HL-60 (cell line): ENCODE measurements around the gene CHRNB2.

Experiments used
- DNase-seq, 2 experiments: peaks; one replicate each; pipeline ENCODE4 v3.0.0-alpha.2; 2010 to 2020; ENCODE audit warnings: low read depth in 1 of 2, low spot score in 1 of 2
- H3K27ac ChIP-seq: fragments of 250-450 bp; sonication (Bioruptor Pico); replicated peaks from 2 replicates; pipeline ENCODE4 v1.5.1; 2020; ENCODE audit warnings: mild to moderate bottlenecking, moderate library complexity
- H3K27me3 ChIP-seq: fragments of 250-450 bp; sonication (Bioruptor Pico); 2 replicates; pipeline ENCODE4 v1.5.1; 2021; ENCODE audit warnings: mild to moderate bottlenecking, moderate library complexity; ENCODE audit not compliant: insufficient read depth, poor library complexity, severe bottlenecking
- H3K4me3 ChIP-seq: replicated peaks from 2 replicates; pipeline ENCODE4 v1.5.1; 2011; ENCODE audit warnings: mild to moderate bottlenecking, control low read depth, low read length; ENCODE audit not compliant: insufficient read depth
- GABPA ChIP-seq: IDR thresholded peaks from 2 replicates; pipeline ENCODE4 v1.6.1; 2012; ENCODE audit warnings: low read depth
- POLR2AphosphoS5 ChIP-seq: IDR thresholded peaks from 2 replicates; pipeline ENCODE4 v1.6.1; 2012; ENCODE audit warnings: low read depth
- SPI1 ChIP-seq: IDR thresholded peaks from 2 replicates; pipeline ENCODE4 v1.6.1; 2012; ENCODE audit warnings: low read depth, mild to moderate bottlenecking, borderline replicate concordance
- long read RNA-seq: library from polyadenylated mRNA; unstranded; transcript quantifications from one replicate; pipeline ENCODE4 v2.0.0, GENCODE V29; 2020
- TF ChIP-seq, protein P1 (sequence below): IDR thresholded peaks from 2 replicates; pipeline ENCODE4 v1.6.1; 2012; ENCODE audit warnings: low read depth; ENCODE audit not compliant: insufficient replicate concordance
- TF ChIP-seq, protein P2 (sequence below): IDR thresholded peaks from one replicate; pipeline ENCODE4 v1.5.1; 2011; ENCODE audit warnings: low read length, control low read depth, inconsistent platforms; ENCODE audit not compliant: insufficient read depth

The CHRNB2 gene, protein sequence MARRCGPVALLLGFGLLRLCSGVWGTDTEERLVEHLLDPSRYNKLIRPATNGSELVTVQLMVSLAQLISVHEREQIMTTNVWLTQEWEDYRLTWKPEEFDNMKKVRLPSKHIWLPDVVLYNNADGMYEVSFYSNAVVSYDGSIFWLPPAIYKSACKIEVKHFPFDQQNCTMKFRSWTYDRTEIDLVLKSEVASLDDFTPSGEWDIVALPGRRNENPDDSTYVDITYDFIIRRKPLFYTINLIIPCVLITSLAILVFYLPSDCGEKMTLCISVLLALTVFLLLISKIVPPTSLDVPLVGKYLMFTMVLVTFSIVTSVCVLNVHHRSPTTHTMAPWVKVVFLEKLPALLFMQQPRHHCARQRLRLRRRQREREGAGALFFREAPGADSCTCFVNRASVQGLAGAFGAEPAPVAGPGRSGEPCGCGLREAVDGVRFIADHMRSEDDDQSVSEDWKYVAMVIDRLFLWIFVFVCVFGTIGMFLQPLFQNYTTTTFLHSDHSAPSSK
- long read RNA-seq, result 0 reads

DNA sequence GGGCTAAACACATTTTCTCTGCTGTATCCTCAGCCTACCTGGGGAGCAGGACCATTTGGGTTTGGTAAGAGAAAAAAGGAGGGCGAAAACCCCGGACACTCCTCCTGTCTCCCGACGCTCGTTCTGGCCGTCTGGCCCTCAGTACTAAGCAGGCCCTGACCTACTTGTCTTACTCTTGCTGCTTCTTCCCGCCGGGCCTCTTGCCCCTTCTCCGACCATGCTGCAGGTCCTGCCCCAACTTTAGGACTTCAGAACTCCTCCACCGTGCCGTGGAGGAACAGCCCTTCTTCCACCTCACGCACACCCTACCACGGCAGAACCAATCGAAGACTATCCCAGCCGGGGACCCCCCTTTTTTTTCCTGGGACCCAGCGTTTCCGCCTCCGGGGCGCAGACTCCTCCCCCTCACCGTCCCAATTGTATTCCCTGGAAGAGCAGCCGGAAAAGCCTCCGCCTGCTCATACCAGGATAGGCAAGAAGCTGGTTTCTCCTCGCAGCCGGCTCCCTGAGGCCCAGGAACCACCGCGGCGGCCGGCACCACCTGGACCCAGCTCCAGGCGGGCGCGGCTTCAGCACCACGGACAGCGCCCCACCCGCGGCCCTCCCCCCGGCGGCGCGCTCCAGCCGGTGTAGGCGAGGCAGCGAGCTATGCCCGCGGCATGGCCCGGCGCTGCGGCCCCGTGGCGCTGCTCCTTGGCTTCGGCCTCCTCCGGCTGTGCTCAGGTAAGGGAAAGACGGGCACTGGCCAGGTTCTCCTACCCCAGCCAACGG, at the start of gene CHRNB2:
Gene CHRNB2, plus strand, starts transcription at position 393 of the 771 bp plus-strand sequence. Its CDS starts 267 bp downstream, at position 660.
- Histone ChIP-seq H3K27ac (no peak within 1 kb of the TSS), H3K27me3 (peaks cover 5% of the 10 kb centered on the region), H3K4me3 (no peak within 1 kb of the TSS)
- peak; percentile 24 to 25 for DNase-seq
- TF ChIP-seq SPI1, result no peak
- TF ChIP-seq, protein P1, sequence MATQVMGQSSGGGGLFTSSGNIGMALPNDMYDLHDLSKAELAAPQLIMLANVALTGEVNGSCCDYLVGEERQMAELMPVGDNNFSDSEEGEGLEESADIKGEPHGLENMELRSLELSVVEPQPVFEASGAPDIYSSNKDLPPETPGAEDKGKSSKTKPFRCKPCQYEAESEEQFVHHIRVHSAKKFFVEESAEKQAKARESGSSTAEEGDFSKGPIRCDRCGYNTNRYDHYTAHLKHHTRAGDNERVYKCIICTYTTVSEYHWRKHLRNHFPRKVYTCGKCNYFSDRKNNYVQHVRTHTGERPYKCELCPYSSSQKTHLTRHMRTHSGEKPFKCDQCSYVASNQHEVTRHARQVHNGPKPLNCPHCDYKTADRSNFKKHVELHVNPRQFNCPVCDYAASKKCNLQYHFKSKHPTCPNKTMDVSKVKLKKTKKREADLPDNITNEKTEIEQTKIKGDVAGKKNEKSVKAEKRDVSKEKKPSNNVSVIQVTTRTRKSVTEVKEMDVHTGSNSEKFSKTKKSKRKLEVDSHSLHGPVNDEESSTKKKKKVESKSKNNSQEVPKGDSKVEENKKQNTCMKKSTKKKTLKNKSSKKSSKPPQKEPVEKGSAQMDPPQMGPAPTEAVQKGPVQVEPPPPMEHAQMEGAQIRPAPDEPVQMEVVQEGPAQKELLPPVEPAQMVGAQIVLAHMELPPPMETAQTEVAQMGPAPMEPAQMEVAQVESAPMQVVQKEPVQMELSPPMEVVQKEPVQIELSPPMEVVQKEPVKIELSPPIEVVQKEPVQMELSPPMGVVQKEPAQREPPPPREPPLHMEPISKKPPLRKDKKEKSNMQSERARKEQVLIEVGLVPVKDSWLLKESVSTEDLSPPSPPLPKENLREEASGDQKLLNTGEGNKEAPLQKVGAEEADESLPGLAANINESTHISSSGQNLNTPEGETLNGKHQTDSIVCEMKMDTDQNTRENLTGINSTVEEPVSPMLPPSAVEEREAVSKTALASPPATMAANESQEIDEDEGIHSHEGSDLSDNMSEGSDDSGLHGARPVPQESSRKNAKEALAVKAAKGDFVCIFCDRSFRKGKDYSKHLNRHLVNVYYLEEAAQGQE, result peak; percentile 100
- no peak for TF ChIP-seq GABPA

DNA sequence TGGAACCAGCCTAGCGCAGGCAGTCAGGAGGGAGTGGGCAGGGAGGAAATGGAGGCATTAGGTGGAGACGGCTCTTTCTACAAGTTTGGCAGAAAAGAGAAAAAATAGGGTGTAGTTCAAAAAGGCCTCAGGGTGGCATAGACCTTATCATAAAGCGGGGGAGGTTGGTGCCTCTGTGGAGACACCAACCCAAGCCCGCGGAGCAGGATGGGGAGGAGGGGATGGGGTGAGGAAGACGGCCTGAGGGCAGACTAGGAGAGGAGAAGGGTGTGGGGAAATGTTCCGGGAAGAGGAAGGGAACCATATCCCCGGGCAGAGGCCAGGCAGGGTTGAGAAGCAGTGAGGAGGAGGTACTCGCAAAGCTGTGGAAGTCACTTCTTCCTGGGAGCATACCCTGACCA, 48.0 kb upstream of the CHRNB2 start:
- Histone ChIP-seq H3K27ac (no peak overlapping the region), H3K27me3 (no peaks in the 10 kb centered on the region), H3K4me3 (no peak overlapping the region)
- TF ChIP-seq, protein P2, sequence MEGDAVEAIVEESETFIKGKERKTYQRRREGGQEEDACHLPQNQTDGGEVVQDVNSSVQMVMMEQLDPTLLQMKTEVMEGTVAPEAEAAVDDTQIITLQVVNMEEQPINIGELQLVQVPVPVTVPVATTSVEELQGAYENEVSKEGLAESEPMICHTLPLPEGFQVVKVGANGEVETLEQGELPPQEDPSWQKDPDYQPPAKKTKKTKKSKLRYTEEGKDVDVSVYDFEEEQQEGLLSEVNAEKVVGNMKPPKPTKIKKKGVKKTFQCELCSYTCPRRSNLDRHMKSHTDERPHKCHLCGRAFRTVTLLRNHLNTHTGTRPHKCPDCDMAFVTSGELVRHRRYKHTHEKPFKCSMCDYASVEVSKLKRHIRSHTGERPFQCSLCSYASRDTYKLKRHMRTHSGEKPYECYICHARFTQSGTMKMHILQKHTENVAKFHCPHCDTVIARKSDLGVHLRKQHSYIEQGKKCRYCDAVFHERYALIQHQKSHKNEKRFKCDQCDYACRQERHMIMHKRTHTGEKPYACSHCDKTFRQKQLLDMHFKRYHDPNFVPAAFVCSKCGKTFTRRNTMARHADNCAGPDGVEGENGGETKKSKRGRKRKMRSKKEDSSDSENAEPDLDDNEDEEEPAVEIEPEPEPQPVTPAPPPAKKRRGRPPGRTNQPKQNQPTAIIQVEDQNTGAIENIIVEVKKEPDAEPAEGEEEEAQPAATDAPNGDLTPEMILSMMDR, result no peak
- DNase-seq, result no peak

DNA sequence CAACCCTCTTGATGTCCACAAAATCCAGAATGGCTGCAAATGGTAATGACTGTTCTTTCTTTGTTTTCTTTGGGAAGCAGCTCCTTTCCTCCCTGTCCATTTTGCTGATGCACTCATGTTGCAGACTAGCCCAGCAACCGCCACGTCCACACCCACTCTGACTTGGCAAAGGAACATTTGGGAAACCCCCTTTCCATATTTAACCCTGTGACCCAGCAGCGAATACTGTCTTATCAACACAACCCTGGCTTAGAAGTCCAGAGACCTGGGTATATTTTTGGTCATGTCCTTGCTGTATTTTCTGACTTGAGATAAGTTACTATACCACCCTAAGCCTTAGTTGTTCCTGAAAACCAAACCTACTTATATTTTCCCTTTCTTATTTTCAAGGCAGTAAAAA, 47.2 kb upstream of the CHRNB2 start:
- TF ChIP-seq, protein P1, result no peak
- TF ChIP-seq SPI1, result no peak
- TF ChIP-seq POLR2AphosphoS5, result no peak
- no peak for TF ChIP-seq GABPA
- TF ChIP-seq, protein P2, result no peak
- Histone ChIP-seq H3K4me3 (no peak overlapping the region), H3K27ac (no peak overlapping the region), H3K27me3 (no peaks in the 10 kb centered on the region)
- DNase-seq, result no peak

DNA sequence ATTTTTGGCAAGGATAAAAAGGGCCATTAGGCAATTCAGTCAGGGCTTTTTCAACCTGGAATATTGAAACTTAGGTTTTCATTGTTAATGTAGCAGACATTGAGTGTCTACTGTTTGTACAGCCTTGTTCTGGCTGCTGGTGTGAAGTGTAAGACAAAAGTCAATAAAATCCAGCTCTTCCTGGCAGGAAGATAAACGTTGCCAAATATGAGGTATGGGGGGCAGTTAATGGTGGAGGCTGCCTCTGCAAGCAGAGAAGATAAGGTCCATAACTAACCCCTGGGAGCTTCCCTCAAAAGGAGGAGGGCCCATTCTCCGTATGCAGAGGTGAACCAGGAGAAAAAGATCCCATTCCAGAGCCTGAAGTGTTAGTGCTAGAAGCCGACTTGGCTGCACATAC, 45.9 kb upstream of the CHRNB2 start:
- no peaks in the 10 kb centered on the region for H3K27me3 ChIP-seq
- no peak for DNase-seq
- H3K27ac ChIP-seq, result no peak overlapping the region
- H3K4me3 ChIP-seq, result no peak overlapping the region
- TF ChIP-seq SPI1 (no peak), GABPA (no peak), POLR2AphosphoS5 (no peak)
- TF ChIP-seq, protein P1, result no peak
- TF ChIP-seq, protein P2, result no peak
